ENCODE results near the gene SYNE4. TPM values are rescaled to one million over a fixed set of nuclear protein-coding genes. Genes with fewer than 3 reads are reported as not detected.

The SYNE4 gene
- total and polyA plus RNA-seq, 3 donors from 2014 or later: 0.68 to 1.8 (median 1.3) TPM

DNA sequence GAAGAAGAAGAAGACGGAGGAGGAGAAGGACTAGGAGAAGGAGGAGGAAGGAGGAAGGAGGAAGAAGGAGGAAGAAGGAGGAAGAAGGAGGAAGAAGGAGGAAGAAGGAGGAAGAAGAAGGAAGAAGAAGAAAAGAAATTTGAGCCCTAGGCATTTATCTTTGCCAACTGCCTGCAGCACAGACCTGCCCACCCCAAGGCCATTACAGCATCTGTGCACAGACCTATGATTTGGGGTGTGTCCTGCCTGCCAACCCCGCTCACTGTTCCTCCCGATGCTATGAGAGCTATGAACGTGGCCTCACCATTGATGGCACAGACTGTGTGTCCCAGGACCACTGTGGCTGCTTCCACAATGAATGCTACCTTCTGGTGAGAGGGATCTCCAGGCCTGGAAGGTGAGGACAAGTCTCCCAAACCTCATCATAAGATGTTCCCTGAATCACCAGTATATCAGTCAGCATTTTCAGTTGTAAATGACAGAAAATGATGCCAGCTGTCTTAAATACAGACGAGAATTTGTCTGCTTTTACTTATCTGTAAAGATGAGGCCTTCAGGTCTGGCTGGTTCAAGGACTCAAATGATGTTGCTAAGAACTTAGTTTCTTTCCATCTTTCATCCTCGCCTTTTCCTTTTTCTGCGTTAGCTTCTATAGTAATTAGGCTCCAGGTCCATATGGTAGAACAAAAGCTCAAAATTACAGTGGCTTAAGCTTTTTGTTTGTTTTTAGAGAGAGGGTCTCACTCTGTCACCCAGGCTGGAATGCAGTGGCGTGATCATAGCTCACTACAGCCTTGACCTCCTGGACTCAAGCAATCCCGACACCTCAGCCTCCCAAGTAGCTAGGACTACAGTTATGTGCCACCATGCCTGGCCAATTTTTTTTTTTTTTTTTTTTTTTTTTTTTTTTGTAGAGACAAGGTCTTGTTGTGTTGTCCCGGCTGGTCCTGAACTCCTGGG, 17.6 kb downstream of the SYNE4 start:
- intact Hi-C loops (cut with DNase I; ENCODE audit: low total_unique reads): no loop called here
- 78 to 84% methylated on average over 10 of the region's 10 CpGs for WGBS, 2 donors

DNA sequence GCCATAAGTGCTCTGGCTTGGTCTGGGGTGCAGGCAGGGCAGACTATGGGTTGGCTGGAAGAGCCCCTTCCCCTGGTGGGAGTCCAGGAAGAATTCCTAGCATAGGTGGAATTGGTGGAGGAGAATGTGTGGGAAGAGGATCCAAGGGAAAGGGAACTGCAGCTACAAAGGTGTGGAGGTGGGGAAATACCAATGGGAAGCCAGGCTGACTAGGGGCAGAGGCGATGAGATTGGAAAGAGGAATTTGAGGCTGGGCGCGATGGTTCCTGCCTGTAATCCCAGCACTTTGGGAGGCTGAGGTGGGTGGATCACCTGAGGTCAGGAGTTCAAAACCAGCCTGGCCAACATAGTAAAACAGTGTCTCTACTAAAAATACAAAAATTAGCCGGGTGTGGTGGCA, 18.5 kb downstream of the SYNE4 start:
- intact Hi-C loops (cut with DNase I; ENCODE audit: low total_unique reads): no loop called here
- Histone ChIP-seq H3K36me3 (ENCODE audit: low read depth, missing control alignments) (no peaks in the 10 kb centered on the region), H3K9me3 (no peaks in the 10 kb centered on the region), H3K27ac (no peak overlapping the region), H3K4me3 (no peak overlapping the region), H3K4me1 (peaks cover 3% of the 10 kb centered on the region), H3K27me3 (no peaks in the 10 kb centered on the region)
- no peak for DNase-seq
- 92 to 94% methylated on average over 4 of the region's 4 CpGs for WGBS, 2 donors
- TF ChIP-seq POLR2A (IDR thresholded peaks at IDR 0.05): no peak
- TF ChIP-seq CTCF (IDR thresholded peaks at IDR 0.05): no peak

More for the DNA sequence above, 17.6 kb downstream of the SYNE4 start:
- no peaks in the 10 kb centered on the region for H3K27me3 ChIP-seq
- H3K9me3 ChIP-seq: no peaks in the 10 kb centered on the region
- H3K4me3 ChIP-seq: no peak overlapping the region
- H3K4me1 ChIP-seq: peaks cover 6% of the 10 kb centered on the region
- no peak for DNase-seq
- TF ChIP-seq POLR2A (IDR thresholded peaks at IDR 0.05) (no peak), CTCF (IDR thresholded peaks at IDR 0.05) (no peak)
- no peak overlapping the region for H3K27ac ChIP-seq
- H3K36me3 ChIP-seq (ENCODE audit: low read depth, missing control alignments): no peaks in the 10 kb centered on the region

DNA sequence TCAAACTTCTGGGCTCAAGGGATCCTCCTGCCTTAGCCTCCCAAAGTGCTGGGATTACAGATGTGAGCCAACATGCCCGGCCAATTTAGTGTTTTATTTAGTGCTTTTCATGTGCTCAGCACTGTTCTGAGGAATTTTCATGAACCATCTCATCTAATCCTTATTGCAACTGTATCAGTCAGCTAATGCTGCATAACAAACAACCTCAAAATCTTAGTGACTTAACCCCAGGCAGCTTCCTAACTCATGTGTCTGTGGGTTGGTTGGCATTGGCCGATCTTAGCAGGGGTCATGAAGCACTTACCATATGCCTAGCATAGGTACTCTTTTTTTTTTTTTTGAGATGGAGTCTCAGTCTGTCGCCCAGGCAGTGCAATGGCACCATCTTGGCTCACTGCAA, 19.8 kb downstream of the SYNE4 start:
- H3K36me3 ChIP-seq (ENCODE audit: low read depth, missing control alignments): no peaks in the 10 kb centered on the region
- no peaks in the 10 kb centered on the region for H3K27me3 ChIP-seq
- H3K4me1 ChIP-seq: no peaks in the 10 kb centered on the region
- DNase-seq: no peak
- 90 to 93% methylated on average over 3 of the region's 3 CpGs for WGBS, 2 donors
- intact Hi-C loops (cut with DNase I; ENCODE audit: low total_unique reads): no loop called here
- no peaks in the 10 kb centered on the region for H3K9me3 ChIP-seq
- TF ChIP-seq POLR2A (IDR thresholded peaks at IDR 0.05) (no peak), CTCF (IDR thresholded peaks at IDR 0.05) (no peak)
- H3K27ac ChIP-seq: no peak overlapping the region
- H3K4me3 ChIP-seq: no peak overlapping the region

- Histone ChIP-seq H3K27ac (no peak overlapping the region), H3K4me1 (no peaks in the 10 kb centered on the region), H3K9me3 (no peaks in the 10 kb centered on the region), H3K36me3 (ENCODE audit: low read depth, missing control alignments) (no peaks in the 10 kb centered on the region), H3K27me3 (no peaks in the 10 kb centered on the region), H3K4me3 (peak overlapping the region in 1 of 2 donors; percentile 49)
- TF ChIP-seq CTCF (IDR thresholded peaks at IDR 0.05): no peak
- TF ChIP-seq POLR2A (IDR thresholded peaks at IDR 0.05): no peak
- intact Hi-C loops (cut with DNase I; ENCODE audit: low total_unique reads): no loop called here
- 16 to 25% methylated on average over 8 of the region's 8 CpGs for WGBS, 2 donors
- no peak for DNase-seq
These were observed 21.1 kb downstream of the SYNE4 start for GRCh38 chr19:35987571-35987896.

Measured in testis (tissue), 3 donors.